ENCODE data around the gene PRXL2A.
"Not testable (repeated sequence)": the region's sequence is repeated elsewhere in the genome, so short reads cannot be mapped to it uniquely, and the experiment has no call there.

PRXL2A gene, protein sequence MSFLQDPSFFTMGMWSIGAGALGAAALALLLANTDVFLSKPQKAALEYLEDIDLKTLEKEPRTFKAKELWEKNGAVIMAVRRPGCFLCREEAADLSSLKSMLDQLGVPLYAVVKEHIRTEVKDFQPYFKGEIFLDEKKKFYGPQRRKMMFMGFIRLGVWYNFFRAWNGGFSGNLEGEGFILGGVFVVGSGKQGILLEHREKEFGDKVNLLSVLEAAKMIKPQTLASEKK
- 1.2 to 1.9 (median 1.5) reads per million in 3 donors for total RNA-seq

DNA sequence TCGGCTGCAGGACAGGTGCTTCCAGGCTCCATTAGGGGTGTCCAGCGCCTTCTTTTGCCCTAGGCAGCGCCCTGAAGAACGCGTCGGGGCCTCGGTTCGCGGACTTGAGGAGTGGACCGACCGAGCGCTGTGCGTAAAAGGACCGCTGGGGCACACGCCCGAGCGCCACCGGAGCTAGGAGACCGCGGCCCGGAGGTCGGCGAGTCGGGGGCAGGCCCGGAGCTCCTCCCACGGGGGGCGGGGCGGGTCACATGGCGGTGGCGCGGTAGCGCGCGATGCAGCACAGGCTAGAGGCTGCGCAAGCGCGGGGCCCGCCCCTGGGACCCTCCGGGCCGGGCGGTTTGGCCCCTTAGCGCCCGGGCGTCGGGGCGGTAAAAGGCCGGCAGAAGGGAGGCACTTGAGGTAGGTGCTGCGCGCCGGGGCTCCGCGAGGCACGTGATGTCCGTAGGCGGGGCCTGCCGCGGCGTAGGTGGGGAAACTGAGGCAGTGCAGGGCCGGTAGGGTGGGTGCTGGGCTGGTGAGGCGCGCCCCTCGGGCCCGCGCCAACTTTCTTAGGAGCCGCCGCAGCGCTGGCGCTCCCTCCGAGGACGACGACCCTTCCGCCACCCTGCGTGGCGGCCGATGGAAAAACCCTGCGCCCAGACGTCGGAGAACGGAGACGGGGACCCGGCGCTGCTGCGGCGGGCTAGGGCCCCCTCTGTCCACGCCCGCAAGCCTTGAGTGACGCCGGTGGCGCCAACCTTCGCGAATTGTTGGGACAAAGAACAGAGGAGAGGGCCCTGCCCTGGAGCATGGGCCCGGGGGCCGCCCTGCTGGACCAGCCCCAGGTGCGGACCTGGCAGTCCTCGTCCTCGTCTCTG, at the start of gene PRXL2A:
Gene PRXL2A, plus strand, starts transcription at position 310 of the 860 bp plus-strand sequence. CDS start 11,917 bp downstream, outside the sequence.
- Histone ChIP-seq H3K4me3 (ENCODE audit: insufficient read depth, low read depth, low read length, poor library complexity, severe bottlenecking) (peak within 1 kb of the TSS; percentile 88), H3K36me3 (ENCODE audit: control insufficient read depth, insufficient read depth, low read length) (no peaks in the 10 kb centered on the region), H3K9me3 (ENCODE audit: control insufficient read depth, low read length) (no peaks in the 10 kb centered on the region), H3K27ac (ENCODE audit: insufficient read depth, low read length, poor library complexity, severe bottlenecking) (peak within 1 kb of the TSS; percentile 22), H3K4me1 (ENCODE audit: control insufficient read depth, insufficient read depth, low read length, poor library complexity, severe bottlenecking) (peaks cover 8% of the 10 kb centered on the region), H3K27me3 (replicated peaks; ENCODE audit: control insufficient read depth, insufficient read depth, low read length, poor library complexity, severe bottlenecking) (no peaks in the 10 kb centered on the region)
- peak; percentile 42 to 70 (median 50) for DNase-seq

GRCh38 chr10:80358925-80359324, 49.4 kb upstream of the PRXL2A start:
- H3K4me1 ChIP-seq (ENCODE audit: control insufficient read depth, insufficient read depth, low read length, poor library complexity, severe bottlenecking); H3K36me3 ChIP-seq (ENCODE audit: control insufficient read depth, insufficient read depth, low read length); DNase-seq; H3K27ac ChIP-seq (ENCODE audit: insufficient read depth, low read length, poor library complexity, severe bottlenecking); H3K9me3 ChIP-seq (ENCODE audit: control insufficient read depth, low read length); H3K4me3 ChIP-seq (ENCODE audit: insufficient read depth, low read depth, low read length, poor library complexity, severe bottlenecking): not testable (repeated sequence)
- peaks cover 25% of the 10 kb centered on the region for H3K27me3 ChIP-seq (replicated peaks; ENCODE audit: control insufficient read depth, insufficient read depth, low read length, poor library complexity, severe bottlenecking)

- no peaks in the 10 kb centered on the region for H3K9me3 ChIP-seq (ENCODE audit: control insufficient read depth, low read length)
- DNase-seq: no peak
- no peak overlapping the region for H3K27ac ChIP-seq (ENCODE audit: insufficient read depth, low read length, poor library complexity, severe bottlenecking)
- H3K4me1 ChIP-seq (ENCODE audit: control insufficient read depth, insufficient read depth, low read length, poor library complexity, severe bottlenecking): no peaks in the 10 kb centered on the region
- peaks cover 25% of the 10 kb centered on the region for H3K27me3 ChIP-seq (replicated peaks; ENCODE audit: control insufficient read depth, insufficient read depth, low read length, poor library complexity, severe bottlenecking)
- no peaks in the 10 kb centered on the region for H3K36me3 ChIP-seq (ENCODE audit: control insufficient read depth, insufficient read depth, low read length)
- no peak overlapping the region for H3K4me3 ChIP-seq (ENCODE audit: insufficient read depth, low read depth, low read length, poor library complexity, severe bottlenecking)
These were observed 48.7 kb upstream of the PRXL2A start for GRCh38 chr10:80359644-80360043.

GRCh38 chr10:80365510-80365909, 42.8 kb upstream of the PRXL2A start:
- no peak for DNase-seq
- Histone ChIP-seq H3K4me3 (ENCODE audit: insufficient read depth, low read depth, low read length, poor library complexity, severe bottlenecking) (no peak overlapping the region), H3K36me3 (ENCODE audit: control insufficient read depth, insufficient read depth, low read length) (no peaks in the 10 kb centered on the region), H3K4me1 (ENCODE audit: control insufficient read depth, insufficient read depth, low read length, poor library complexity, severe bottlenecking) (no peaks in the 10 kb centered on the region), H3K9me3 (ENCODE audit: control insufficient read depth, low read length) (no peaks in the 10 kb centered on the region), H3K27ac (ENCODE audit: insufficient read depth, low read length, poor library complexity, severe bottlenecking) (no peak overlapping the region), H3K27me3 (replicated peaks; ENCODE audit: control insufficient read depth, insufficient read depth, low read length, poor library complexity, severe bottlenecking) (no peaks in the 10 kb centered on the region)

DNA sequence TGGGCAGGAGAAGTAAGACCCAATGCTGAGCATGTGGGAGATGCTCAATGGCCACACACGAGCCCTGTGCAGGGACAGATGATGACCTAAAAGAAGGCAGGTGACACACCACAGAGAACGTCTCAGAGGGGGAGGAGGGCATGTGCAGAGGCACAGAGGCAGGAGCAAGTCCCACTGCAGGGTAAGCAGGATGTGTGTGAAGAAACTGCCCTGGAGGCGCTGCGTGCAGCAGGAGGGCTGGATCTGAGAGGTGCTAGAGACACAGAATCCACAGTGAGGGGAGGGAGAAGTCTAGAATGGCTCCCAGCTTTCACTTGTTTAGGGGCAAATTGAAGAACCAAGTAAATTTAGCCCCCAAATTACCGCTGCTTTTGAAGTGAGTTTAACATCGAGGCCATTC, 36.9 kb upstream of the PRXL2A start:
- Histone ChIP-seq H3K27me3 (replicated peaks; ENCODE audit: control insufficient read depth, insufficient read depth, low read length, poor library complexity, severe bottlenecking) (no peaks in the 10 kb centered on the region), H3K4me3 (ENCODE audit: insufficient read depth, low read depth, low read length, poor library complexity, severe bottlenecking) (no peak overlapping the region), H3K36me3 (ENCODE audit: control insufficient read depth, insufficient read depth, low read length) (no peaks in the 10 kb centered on the region), H3K9me3 (ENCODE audit: control insufficient read depth, low read length) (no peaks in the 10 kb centered on the region), H3K4me1 (ENCODE audit: control insufficient read depth, insufficient read depth, low read length, poor library complexity, severe bottlenecking) (no peaks in the 10 kb centered on the region), H3K27ac (ENCODE audit: insufficient read depth, low read length, poor library complexity, severe bottlenecking) (no peak overlapping the region)
- no peak for DNase-seq

- Histone ChIP-seq H3K4me1 (ENCODE audit: control insufficient read depth, insufficient read depth, low read length, poor library complexity, severe bottlenecking) (no peaks in the 10 kb centered on the region), H3K36me3 (ENCODE audit: control insufficient read depth, insufficient read depth, low read length) (no peaks in the 10 kb centered on the region), H3K4me3 (ENCODE audit: insufficient read depth, low read depth, low read length, poor library complexity, severe bottlenecking) (no peak overlapping the region), H3K9me3 (ENCODE audit: control insufficient read depth, low read length) (no peaks in the 10 kb centered on the region), H3K27ac (ENCODE audit: insufficient read depth, low read length, poor library complexity, severe bottlenecking) (no peak overlapping the region), H3K27me3 (replicated peaks; ENCODE audit: control insufficient read depth, insufficient read depth, low read length, poor library complexity, severe bottlenecking) (no peaks in the 10 kb centered on the region)
- DNase-seq: no peak
These were observed 35.7 kb upstream of the PRXL2A start for GRCh38 chr10:80372675-80373074.

- Histone ChIP-seq H3K9me3 (ENCODE audit: control insufficient read depth, low read length) (no peaks in the 10 kb centered on the region), H3K27ac (ENCODE audit: insufficient read depth, low read length, poor library complexity, severe bottlenecking) (no peak overlapping the region), H3K4me1 (ENCODE audit: control insufficient read depth, insufficient read depth, low read length, poor library complexity, severe bottlenecking) (no peaks in the 10 kb centered on the region), H3K27me3 (replicated peaks; ENCODE audit: control insufficient read depth, insufficient read depth, low read length, poor library complexity, severe bottlenecking) (no peaks in the 10 kb centered on the region), H3K36me3 (ENCODE audit: control insufficient read depth, insufficient read depth, low read length) (no peaks in the 10 kb centered on the region), H3K4me3 (ENCODE audit: insufficient read depth, low read depth, low read length, poor library complexity, severe bottlenecking) (no peak overlapping the region)
- no peak for DNase-seq
These were observed 34.8 kb upstream of the PRXL2A start for GRCh38 chr10:80373502-80373901.

- H3K9me3 ChIP-seq (ENCODE audit: control insufficient read depth, low read length): no peaks in the 10 kb centered on the region
- H3K27me3 ChIP-seq (replicated peaks; ENCODE audit: control insufficient read depth, insufficient read depth, low read length, poor library complexity, severe bottlenecking): no peaks in the 10 kb centered on the region
- no peaks in the 10 kb centered on the region for H3K36me3 ChIP-seq (ENCODE audit: control insufficient read depth, insufficient read depth, low read length)
- no peaks in the 10 kb centered on the region for H3K4me1 ChIP-seq (ENCODE audit: control insufficient read depth, insufficient read depth, low read length, poor library complexity, severe bottlenecking)
- H3K27ac ChIP-seq (ENCODE audit: insufficient read depth, low read length, poor library complexity, severe bottlenecking): no peak overlapping the region
- DNase-seq: no peak
- H3K4me3 ChIP-seq (ENCODE audit: insufficient read depth, low read depth, low read length, poor library complexity, severe bottlenecking): no peak overlapping the region
These were observed 28.6 kb upstream of the PRXL2A start for GRCh38 chr10:80379701-80380100.

- Histone ChIP-seq H3K9me3 (ENCODE audit: control insufficient read depth, low read length) (no peaks in the 10 kb centered on the region), H3K27me3 (replicated peaks; ENCODE audit: control insufficient read depth, insufficient read depth, low read length, poor library complexity, severe bottlenecking) (no peaks in the 10 kb centered on the region), H3K4me3 (ENCODE audit: insufficient read depth, low read depth, low read length, poor library complexity, severe bottlenecking) (no peak overlapping the region), H3K27ac (ENCODE audit: insufficient read depth, low read length, poor library complexity, severe bottlenecking) (no peak overlapping the region), H3K36me3 (ENCODE audit: control insufficient read depth, insufficient read depth, low read length) (no peaks in the 10 kb centered on the region), H3K4me1 (ENCODE audit: control insufficient read depth, insufficient read depth, low read length, poor library complexity, severe bottlenecking) (no peaks in the 10 kb centered on the region)
- DNase-seq: no peak
These were observed 28.2 kb upstream of the PRXL2A start for GRCh38 chr10:80380185-80380584.

- Histone ChIP-seq H3K27ac (ENCODE audit: insufficient read depth, low read length, poor library complexity, severe bottlenecking) (no peak overlapping the region), H3K27me3 (replicated peaks; ENCODE audit: control insufficient read depth, insufficient read depth, low read length, poor library complexity, severe bottlenecking) (no peaks in the 10 kb centered on the region), H3K36me3 (ENCODE audit: control insufficient read depth, insufficient read depth, low read length) (no peaks in the 10 kb centered on the region), H3K9me3 (ENCODE audit: control insufficient read depth, low read length) (no peaks in the 10 kb centered on the region), H3K4me3 (ENCODE audit: insufficient read depth, low read depth, low read length, poor library complexity, severe bottlenecking) (no peak overlapping the region), H3K4me1 (ENCODE audit: control insufficient read depth, insufficient read depth, low read length, poor library complexity, severe bottlenecking) (no peaks in the 10 kb centered on the region)
- peak in 1 of 3 donors; percentile 43 for DNase-seq
These were observed 25.4 kb upstream of the PRXL2A start for GRCh38 chr10:80382989-80383388.

Measured in effector memory CD4-positive, alpha-beta T cell (primary cell).